Fibroblast of pulmonary artery (primary cell): ENCODE measurements around the gene TAAR9.
A peak's percentile ranks its signal among the peaks of the same experiment; 100 is the strongest.
"Not testable (repeated sequence)": the region's sequence is repeated elsewhere in the genome, so short reads cannot be mapped to it uniquely, and the experiment has no call there.

Source experiments
- DNase-seq: peaks from one replicate; pipeline ENCODE4 v3.0.0-alpha.2; 2010; ENCODE audit warnings: low read depth
- H3K4me3 ChIP-seq: replicated peaks from 2 replicates; pipeline ENCODE4 v1.5.1; 2011; ENCODE audit warnings: low read depth, mild to moderate bottlenecking, control low read depth, low read length, moderate library complexity
- TF ChIP-seq, protein P1 (sequence below): IDR thresholded peaks from 2 replicates; pipeline ENCODE4 v1.5.1; 2011; ENCODE audit warnings: mild to moderate bottlenecking, control low read depth, low read length, inconsistent platforms; ENCODE audit errors: missing control alignments

Gene TAAR9

DNA sequence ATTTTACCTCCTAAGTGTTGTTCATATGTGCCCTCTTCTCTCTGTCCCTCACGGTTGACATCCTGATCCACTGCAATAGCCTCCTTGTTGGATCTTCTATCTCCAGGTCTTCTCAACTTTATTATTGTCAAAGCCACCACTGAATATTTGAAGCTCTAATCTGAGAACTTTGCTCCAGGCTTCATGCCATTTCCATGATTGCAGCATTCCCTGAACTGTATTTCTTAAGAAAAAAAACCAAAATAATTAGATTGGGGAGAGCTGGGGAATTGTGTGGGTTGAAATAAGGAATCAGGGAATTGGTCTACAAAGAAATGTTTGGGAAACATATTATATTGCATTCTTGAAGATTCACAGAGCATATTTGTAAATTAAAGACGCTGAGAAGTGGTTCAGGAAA, 22.7 kb upstream of the TAAR9 start:
- DNase-seq, result no peak
- TF ChIP-seq, protein P1, sequence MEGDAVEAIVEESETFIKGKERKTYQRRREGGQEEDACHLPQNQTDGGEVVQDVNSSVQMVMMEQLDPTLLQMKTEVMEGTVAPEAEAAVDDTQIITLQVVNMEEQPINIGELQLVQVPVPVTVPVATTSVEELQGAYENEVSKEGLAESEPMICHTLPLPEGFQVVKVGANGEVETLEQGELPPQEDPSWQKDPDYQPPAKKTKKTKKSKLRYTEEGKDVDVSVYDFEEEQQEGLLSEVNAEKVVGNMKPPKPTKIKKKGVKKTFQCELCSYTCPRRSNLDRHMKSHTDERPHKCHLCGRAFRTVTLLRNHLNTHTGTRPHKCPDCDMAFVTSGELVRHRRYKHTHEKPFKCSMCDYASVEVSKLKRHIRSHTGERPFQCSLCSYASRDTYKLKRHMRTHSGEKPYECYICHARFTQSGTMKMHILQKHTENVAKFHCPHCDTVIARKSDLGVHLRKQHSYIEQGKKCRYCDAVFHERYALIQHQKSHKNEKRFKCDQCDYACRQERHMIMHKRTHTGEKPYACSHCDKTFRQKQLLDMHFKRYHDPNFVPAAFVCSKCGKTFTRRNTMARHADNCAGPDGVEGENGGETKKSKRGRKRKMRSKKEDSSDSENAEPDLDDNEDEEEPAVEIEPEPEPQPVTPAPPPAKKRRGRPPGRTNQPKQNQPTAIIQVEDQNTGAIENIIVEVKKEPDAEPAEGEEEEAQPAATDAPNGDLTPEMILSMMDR, result no peak
- H3K4me3 ChIP-seq, result no peak overlapping the region

DNA sequence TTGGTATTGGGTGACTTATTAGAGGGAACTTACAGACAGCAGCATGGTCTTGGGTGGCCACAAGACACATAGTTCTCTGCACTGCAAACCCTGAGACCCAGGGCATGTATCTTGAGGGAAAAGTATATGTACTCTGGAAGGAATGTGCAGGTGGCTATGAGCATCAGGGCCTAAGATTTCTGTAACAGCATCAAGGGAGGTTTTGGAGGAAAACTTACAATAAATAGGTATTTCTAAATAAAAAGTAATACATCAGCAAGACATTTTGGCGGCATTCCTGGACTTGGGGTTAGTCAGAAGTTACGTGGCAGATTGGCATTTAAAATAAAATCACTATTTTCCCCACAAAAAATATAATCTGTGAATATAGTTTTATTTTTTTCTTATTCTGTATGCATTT, 17.1 kb upstream of the TAAR9 start:
- peak; percentile 38 for DNase-seq
- TF ChIP-seq, protein P1, result no peak

DNA sequence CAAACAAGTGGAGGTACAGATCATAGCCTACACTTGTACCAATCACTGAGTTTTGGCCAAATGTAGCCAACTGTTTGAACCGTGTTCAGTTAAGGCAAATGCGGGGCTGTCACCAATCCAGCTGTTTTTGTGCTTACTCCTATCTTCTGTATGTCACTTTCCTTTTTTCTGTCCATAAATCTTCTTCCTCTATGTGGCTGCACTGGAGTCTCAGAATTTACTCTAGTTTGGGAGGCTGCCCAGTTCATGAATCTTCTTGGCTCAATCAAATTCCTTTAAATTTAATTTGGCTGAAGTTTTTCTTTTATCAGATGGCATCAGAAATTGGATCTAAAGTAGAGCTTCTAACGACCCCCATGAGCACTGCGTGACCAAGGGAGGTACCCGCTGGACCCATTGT, 13.4 kb upstream of the TAAR9 start:
- TF ChIP-seq, protein P1, result no peak
- no peak overlapping the region for H3K4me3 ChIP-seq
- no peak for DNase-seq

More for the DNA sequence above, 17.1 kb upstream of the TAAR9 start:
- H3K4me3 ChIP-seq, result no peak overlapping the region

DNA sequence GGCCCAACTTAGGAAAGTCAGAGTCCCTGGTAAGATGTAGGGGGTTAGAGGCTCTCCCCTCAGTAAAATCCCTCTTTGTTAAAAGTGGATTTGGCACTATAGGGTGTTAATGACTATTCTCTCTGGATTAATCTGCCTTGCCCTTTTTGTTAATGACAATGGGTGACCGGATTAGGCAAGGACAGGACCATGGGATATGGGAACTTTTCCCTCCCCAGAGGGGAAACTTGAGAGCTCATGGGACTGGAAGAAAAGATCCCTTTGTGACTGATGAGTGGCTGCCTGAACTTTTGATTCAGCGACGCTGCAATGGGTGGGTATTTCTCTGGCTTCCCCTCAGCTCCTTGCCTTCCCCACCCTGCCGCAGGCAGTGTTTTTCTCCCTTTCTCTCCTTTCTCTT, 12.2 kb upstream of the TAAR9 start:
- DNase-seq, result no peak
- TF ChIP-seq, protein P1, result no peak
- H3K4me3 ChIP-seq, result no peak overlapping the region

DNA sequence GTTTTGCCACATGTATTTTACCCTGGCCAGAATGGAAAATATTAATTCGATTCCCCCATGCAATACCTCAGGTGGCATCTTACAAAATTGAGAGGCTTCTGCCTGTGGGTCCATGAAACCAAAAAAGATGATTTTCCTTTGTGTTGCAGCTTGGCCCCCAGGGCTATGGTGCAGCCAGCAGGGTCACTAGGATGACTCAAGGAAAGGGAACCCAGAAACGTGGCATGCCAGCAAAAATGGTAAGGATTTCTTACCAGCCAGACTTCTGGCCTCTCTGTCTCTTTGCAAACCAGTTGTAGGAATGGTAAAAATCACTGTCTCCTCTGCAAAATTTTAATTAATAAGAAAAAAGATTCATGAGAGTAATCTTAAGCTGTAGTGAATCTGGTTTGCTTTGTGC, 11.6 kb upstream of the TAAR9 start:
- H3K4me3 ChIP-seq, result no peak overlapping the region
- DNase-seq, result no peak
- TF ChIP-seq, protein P1, result no peak

DNA sequence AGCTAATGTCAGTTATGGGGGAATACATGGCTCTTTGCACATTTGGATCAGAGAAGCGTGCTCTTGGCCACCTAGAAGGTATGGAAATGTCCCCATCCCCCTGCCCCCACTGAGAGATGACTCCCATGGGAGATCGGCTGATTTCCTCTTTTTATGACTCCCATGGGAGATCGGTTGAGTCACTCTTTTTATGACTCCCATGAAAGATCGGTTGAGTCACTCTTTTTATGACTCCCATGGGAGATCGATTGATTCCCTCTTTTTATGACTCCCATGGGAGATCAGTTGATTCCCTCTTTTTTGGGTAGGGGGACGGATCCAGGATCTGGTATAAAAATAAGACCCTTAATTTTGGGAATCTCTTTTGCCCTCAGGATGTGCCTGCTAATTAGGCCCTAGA, 10.3 kb upstream of the TAAR9 start:
- no peak for DNase-seq
- TF ChIP-seq, protein P1, result no peak
- H3K4me3 ChIP-seq, result no peak overlapping the region

DNA sequence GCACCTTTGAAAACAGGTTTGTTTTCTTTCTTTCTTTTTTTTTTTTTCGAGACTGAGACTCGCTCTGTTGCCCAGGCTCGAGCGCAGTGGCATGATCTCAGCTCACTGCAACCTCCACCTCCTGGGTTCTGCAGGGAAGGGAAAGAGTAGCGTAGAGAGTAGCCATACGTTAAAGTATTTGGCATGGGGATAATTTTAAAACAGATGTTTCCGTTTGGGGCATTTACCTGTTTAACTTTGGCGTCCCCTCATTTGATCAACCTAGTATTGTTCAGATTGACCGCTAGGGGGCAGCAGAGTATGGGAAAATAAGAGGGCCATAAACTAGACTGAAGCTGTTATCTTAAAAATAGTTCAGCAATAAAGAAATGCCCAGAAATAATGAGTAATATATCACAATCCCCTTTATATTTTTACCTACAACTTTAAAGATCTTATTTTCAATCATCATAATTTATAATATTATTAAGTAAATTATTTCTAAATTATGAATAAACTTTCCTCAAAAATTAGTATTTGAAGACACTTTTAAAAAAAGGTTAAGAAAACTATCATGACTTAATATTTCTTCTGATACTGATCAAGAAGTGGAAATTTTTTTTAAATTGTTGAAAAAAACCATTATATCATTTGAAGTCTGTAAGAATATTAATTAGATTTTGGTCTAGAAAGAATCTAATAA, 7.6 kb upstream of the TAAR9 start:
- H3K4me3 ChIP-seq, result no peak overlapping the region
- TF ChIP-seq, protein P1, result peak; percentile 68
- DNase-seq, result peak; percentile 78

DNA sequence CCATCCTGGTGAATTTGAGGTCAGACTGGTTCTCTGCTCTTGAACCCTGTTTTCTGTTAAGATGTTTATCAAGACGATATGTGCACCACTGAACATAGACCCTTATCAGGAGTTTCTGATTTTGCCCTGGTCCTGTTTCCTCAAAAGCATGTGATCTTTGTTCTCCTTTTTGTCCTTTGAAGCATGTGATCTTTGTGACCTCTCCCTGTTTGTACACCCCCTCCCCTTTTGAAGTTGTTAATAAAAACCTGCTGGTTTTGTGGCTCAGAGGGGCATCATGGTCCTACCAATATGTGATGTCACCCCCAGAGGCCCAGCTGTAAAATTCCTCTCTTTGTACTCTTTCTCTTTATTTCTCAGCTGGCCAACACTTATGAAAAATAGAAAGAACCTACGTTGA, 3.5 kb upstream of the TAAR9 start:
- DNase-seq, H3K4me3 ChIP-seq: not testable (repeated sequence)
